Naive thymus-derived CD8-positive, alpha-beta T cell (primary cell): ENCODE measurements around the gene GABRR2. TPM values are rescaled to one million over a fixed set of nuclear protein-coding genes. Genes with fewer than 3 reads are reported as not detected.
A peak's percentile ranks its signal among the peaks of the same experiment; 100 is the strongest.
"Not testable (repeated sequence)": the region's sequence is repeated elsewhere in the genome, so short reads cannot be mapped to it uniquely, and the experiment has no call there.

Experiments
- ATAC-seq, 2 donors: fragments of 150-1000 bp; cut with Tn5 transposase in 1 of 2; sonication (Bioruptor Pico), chemical (Tn5 transposase) in 1 of 2; 1 replicate in 1 of 2; 2 replicates in 1 of 2; pipeline ENCODE4 v1.10.0; 2021; ENCODE audit warnings: mild to moderate bottlenecking in 2 of 2, moderate library complexity in 2 of 2
- POLR2A ChIA-PET: fragments of 350-600 bp; sonication (Branson Sonifier 250); formaldehyde crosslinking; loops from one replicate; lab custom pipeline; 2021; ENCODE audit warnings: antibody characterized with exemption; lab: Charles Lee
- DNase-seq, 10 donors: peaks; one replicate each; pipeline versions ENCODE4 v3.0.0 to v3.0.0-alpha.2; 2020 to 2022
- H3K27ac Mint-ChIP-seq, 10 donors: one replicate each; pipeline ENCODE4 v1.8.0; 2020 to 2022; ENCODE audit warnings: mild to moderate bottlenecking in 10 of 10, mixed read lengths in 10 of 10, moderate library complexity in 4 of 10, inconsistent platforms in 1 of 10
- H3K27me3 Mint-ChIP-seq, 5 donors: one replicate each; pipeline ENCODE4 v1.8.0; 2021 to 2022; ENCODE audit warnings: mixed read lengths in 5 of 5
- H3K36me3 Mint-ChIP-seq, 3 donors: one replicate each; pipeline ENCODE4 v1.8.0; 2020 to 2022; ENCODE audit warnings: mixed read lengths in 3 of 3, mild to moderate bottlenecking in 2 of 3, inconsistent platforms in 1 of 3
- H3K4me1 Mint-ChIP-seq, 4 donors: one replicate each; pipeline ENCODE4 v1.8.0; 2021 to 2022; ENCODE audit warnings: mixed read lengths in 4 of 4
- H3K4me3 Mint-ChIP-seq, 10 donors: one replicate each; pipeline ENCODE4 v1.8.0; 2020 to 2022; ENCODE audit warnings: mild to moderate bottlenecking in 10 of 10, mixed read lengths in 10 of 10, moderate library complexity in 6 of 10, inconsistent platforms in 1 of 10
- H3K9me3 Mint-ChIP-seq, 9 donors: one replicate each; pipeline ENCODE4 v1.8.0; 2020 to 2022; ENCODE audit warnings: mixed read lengths in 9 of 9, mild to moderate bottlenecking in 3 of 9, inconsistent platforms in 1 of 9, moderate library complexity in 1 of 9
- polyA plus RNA-seq, 3 donors: library from polyadenylated mRNA; unstranded; fragments of 300-500 nt; fragmentation: Illumina TruSeq; gene quantifications; one replicate each; pipeline ENCODE4 v1.2.3, GENCODE V29; 2021
- total RNA-seq, 8 experiments: library from RNA in 2 of 8; stranded (reverse) in 2 of 8; gene quantifications; one replicate each; pipeline ENCODE4 v1.2.3 and lab custom pipeline; 2021 to 2026

The GABRR2 gene
- total and polyA plus RNA-seq, 5 experiments from 2014 or later = 1.2 to 2.9 TPM; not detected in 3

GRCh38 chr6:89323511-89323971, 8.4 kb upstream of the GABRR2 start:
- Mint-ChIP-seq H3K4me3 (no peak overlapping the region), H3K27ac (peak overlapping the region in 1 of 10 donors; percentile 30), H3K27me3 (no peaks in the 10 kb centered on the region), H3K36me3 (peaks cover 4 to 31% (median 17%) of the 10 kb centered on the region in 3 donors), H3K9me3 (peaks cover 0 to 11% (median 0%) of the 10 kb centered on the region in 9 donors), H3K4me1 (peaks cover 0 to 25% (median 3%) of the 10 kb centered on the region in 4 donors)
- no peak for ATAC-seq
- POLR2A ChIA-PET = no interaction called here
- no peak for DNase-seq

- POLR2A ChIA-PET = no interaction called here
- peaks cover 0 to 11% (median 0%) of the 10 kb centered on the region in 9 donors for H3K9me3 Mint-ChIP-seq
- no peak overlapping the region for H3K4me3 Mint-ChIP-seq
- no peaks in the 10 kb centered on the region for H3K27me3 Mint-ChIP-seq
- no peak for DNase-seq
- peaks cover 0 to 31% (median 4%) of the 10 kb centered on the region in 4 donors for H3K4me1 Mint-ChIP-seq
- H3K36me3 Mint-ChIP-seq = peaks cover 0 to 17% (median 17%) of the 10 kb centered on the region in 3 donors
- ATAC-seq = no peak
- peak overlapping the region in 1 of 10 donors; percentile 58 for H3K27ac Mint-ChIP-seq
These were observed 6.3 kb upstream of the GABRR2 start for GRCh38 chr6:89321131-89321970.

GRCh38 chr6:89320012-89320559, 5.0 kb upstream of the GABRR2 start:
- peaks cover 0 to 31% (median 3%) of the 10 kb centered on the region in 4 donors for H3K4me1 Mint-ChIP-seq
- H3K36me3 Mint-ChIP-seq = peaks cover 0 to 22% (median 18%) of the 10 kb centered on the region in 3 donors
- H3K27ac Mint-ChIP-seq = no peak overlapping the region
- POLR2A ChIA-PET = interaction anchor here (0.6 kb wide), 1 partner anchor 1620 kb away, joined by 3 read pairs; no protein-coding TSS in a partner anchor
- H3K9me3 Mint-ChIP-seq = peaks cover 0 to 11% (median 0%) of the 10 kb centered on the region in 9 donors
- H3K27me3 Mint-ChIP-seq = no peaks in the 10 kb centered on the region
- ATAC-seq (no peak), DNase-seq (no peak)
- no peak overlapping the region for H3K4me3 Mint-ChIP-seq

GRCh38 chr6:89317067-89317466, 2.0 kb upstream of the GABRR2 start:
- Mint-ChIP-seq H3K27me3 (no peaks in the 10 kb centered on the region), H3K4me1 (peaks cover 0 to 26% (median 3%) of the 10 kb centered on the region in 4 donors), H3K9me3 (peaks cover 0 to 11% (median 0%) of the 10 kb centered on the region in 9 donors), H3K27ac (peak overlapping the region in 1 of 10 donors; percentile 7), H3K4me3 (no peak overlapping the region), H3K36me3 (peaks cover 0 to 24% (median 20%) of the 10 kb centered on the region in 3 donors)
- POLR2A ChIA-PET = interaction anchor here (0.7 kb wide), 1 partner anchor 336 kb away, joined by 4 read pairs; no protein-coding TSS in a partner anchor
- no peak for ATAC-seq
- DNase-seq = no peak

- Mint-ChIP-seq H3K4me1 (peaks cover 0 to 20% (median 3%) of the 10 kb centered on the region in 4 donors), H3K4me3 (no peak overlapping the region), H3K27me3 (peaks cover 0 to 4% (median 0%) of the 10 kb centered on the region in 5 donors), H3K9me3 (peaks cover 0 to 3% (median 0%) of the 10 kb centered on the region in 9 donors), H3K36me3 (peaks cover 0 to 19% (median 15%) of the 10 kb centered on the region in 3 donors), H3K27ac (no peak overlapping the region)
- POLR2A ChIA-PET = no interaction called here
- DNase-seq = no peak
- ATAC-seq = no peak
These were observed 407 bp downstream of the GABRR2 start for GRCh38 chr6:89314692-89315091.

GRCh38 chr6:89313006-89313405, 2.1 kb downstream of the GABRR2 start:
- H3K4me3 Mint-ChIP-seq = no peak overlapping the region
- no peak for DNase-seq
- H3K27ac Mint-ChIP-seq = no peak overlapping the region
- POLR2A ChIA-PET = no interaction called here
- peaks cover 0 to 18% (median 3%) of the 10 kb centered on the region in 4 donors for H3K4me1 Mint-ChIP-seq
- peaks cover 0 to 19% (median 15%) of the 10 kb centered on the region in 3 donors for H3K36me3 Mint-ChIP-seq
- H3K27me3 Mint-ChIP-seq = peaks cover 0 to 4% (median 0%) of the 10 kb centered on the region in 5 donors
- no peaks in the 10 kb centered on the region for H3K9me3 Mint-ChIP-seq
- ATAC-seq = no peak

GRCh38 chr6:89311853-89312531, 3.1 kb downstream of the GABRR2 start:
- Mint-ChIP-seq H3K9me3 (no peaks in the 10 kb centered on the region), H3K27ac (peak overlapping the region in 2 of 10 donors; percentile 56 to 67), H3K4me3 (no peak overlapping the region), H3K36me3 (peaks cover 0 to 13% (median 12%) of the 10 kb centered on the region in 3 donors), H3K27me3 (peaks cover 0 to 4% (median 0%) of the 10 kb centered on the region in 5 donors), H3K4me1 (peaks cover 0 to 13% (median 2%) of the 10 kb centered on the region in 4 donors)
- DNase-seq (no peak), ATAC-seq (no peak)
- POLR2A ChIA-PET = no interaction called here

- ATAC-seq (no peak), DNase-seq (no peak)
- POLR2A ChIA-PET = no interaction called here
- Mint-ChIP-seq H3K27me3 (peaks cover 0 to 4% (median 0%) of the 10 kb centered on the region in 5 donors), H3K27ac (peak overlapping the region in 1 of 10 donors; percentile 67), H3K9me3 (no peaks in the 10 kb centered on the region), H3K4me1 (peaks cover 0 to 13% (median 2%) of the 10 kb centered on the region in 4 donors), H3K36me3 (peaks cover 0 to 13% (median 8%) of the 10 kb centered on the region in 3 donors), H3K4me3 (no peak overlapping the region)
These were observed 3.6 kb downstream of the GABRR2 start for GRCh38 chr6:89311530-89311852.

- DNase-seq = no peak
- H3K4me3 Mint-ChIP-seq = no peak overlapping the region
- peaks cover 0 to 4% (median 0%) of the 10 kb centered on the region in 5 donors for H3K27me3 Mint-ChIP-seq
- peaks cover 0 to 13% (median 2%) of the 10 kb centered on the region in 4 donors for H3K4me1 Mint-ChIP-seq
- H3K9me3 Mint-ChIP-seq = no peaks in the 10 kb centered on the region
- POLR2A ChIA-PET = no interaction called here
- ATAC-seq = no peak
- peaks cover 0 to 10% (median 5%) of the 10 kb centered on the region in 3 donors for H3K36me3 Mint-ChIP-seq
- H3K27ac Mint-ChIP-seq = no peak overlapping the region
These were observed 4.2 kb downstream of the GABRR2 start for GRCh38 chr6:89310929-89311328.

- no peak for ATAC-seq
- H3K4me1 Mint-ChIP-seq = peaks cover 0 to 13% (median 2%) of the 10 kb centered on the region in 4 donors
- POLR2A ChIA-PET = no interaction called here
- no peaks in the 10 kb centered on the region for H3K36me3 Mint-ChIP-seq
- no peak for DNase-seq
- H3K9me3 Mint-ChIP-seq = no peaks in the 10 kb centered on the region
- H3K4me3 Mint-ChIP-seq = no peak overlapping the region
- peaks cover 0 to 4% (median 0%) of the 10 kb centered on the region in 5 donors for H3K27me3 Mint-ChIP-seq
- H3K27ac Mint-ChIP-seq = peak overlapping the region in 1 of 10 donors; percentile 20
These were observed 6.3 kb downstream of the GABRR2 start for GRCh38 chr6:89308525-89309395.

- H3K4me1 Mint-ChIP-seq, H3K4me3 Mint-ChIP-seq, H3K9me3 Mint-ChIP-seq, H3K27me3 Mint-ChIP-seq, DNase-seq, H3K27ac Mint-ChIP-seq, H3K36me3 Mint-ChIP-seq, ATAC-seq, POLR2A ChIA-PET: not testable (repeated sequence)
These were observed 10.6 kb downstream of the GABRR2 start for GRCh38 chr6:89304517-89304916.

GRCh38 chr6:89302936-89303335, 12.2 kb downstream of the GABRR2 start:
- no peak overlapping the region for H3K27ac Mint-ChIP-seq
- H3K36me3 Mint-ChIP-seq = no peaks in the 10 kb centered on the region
- ATAC-seq (no peak), DNase-seq (no peak)
- POLR2A ChIA-PET = no interaction called here
- H3K27me3 Mint-ChIP-seq = no peaks in the 10 kb centered on the region
- H3K9me3 Mint-ChIP-seq = no peaks in the 10 kb centered on the region
- H3K4me1 Mint-ChIP-seq = peaks cover 0 to 20% (median 6%) of the 10 kb centered on the region in 4 donors
- H3K4me3 Mint-ChIP-seq = no peak overlapping the region
